Measurements from ENCODE around the gene NCOA7.

The NCOA7 gene

GRCh38 chr6:125850361-125850760, 59.6 kb downstream of the NCOA7 start:
- no peak overlapping the region for H3K4me3 ChIP-seq (ENCODE audit: low read depth, low read length)
- TF ChIP-seq CTCF (IDR thresholded peaks at IDR 0.05; ENCODE audit: borderline replicate concordance, insufficient read depth, low read depth, low read length) = no peak

GRCh38 chr6:125852587-125852986, 61.8 kb downstream of the NCOA7 start:
- H3K4me3 ChIP-seq (ENCODE audit: low read depth, low read length) = no peak overlapping the region
- no peak for TF ChIP-seq CTCF (IDR thresholded peaks at IDR 0.05; ENCODE audit: borderline replicate concordance, insufficient read depth, low read depth, low read length)

- no peak for TF ChIP-seq CTCF (IDR thresholded peaks at IDR 0.05; ENCODE audit: borderline replicate concordance, insufficient read depth, low read depth, low read length)
- H3K4me3 ChIP-seq (ENCODE audit: low read depth, low read length) = no peak overlapping the region
These were observed 62.4 kb downstream of the NCOA7 start for GRCh38 chr6:125853168-125853567.

- H3K4me3 ChIP-seq (ENCODE audit: low read depth, low read length) = no peak overlapping the region
- no peak for TF ChIP-seq CTCF (IDR thresholded peaks at IDR 0.05; ENCODE audit: borderline replicate concordance, insufficient read depth, low read depth, low read length)
These were observed 63.0 kb downstream of the NCOA7 start for GRCh38 chr6:125853756-125854155.

GRCh38 chr6:125854355-125854754, 63.6 kb downstream of the NCOA7 start:
- H3K4me3 ChIP-seq (ENCODE audit: low read depth, low read length) = no peak overlapping the region
- TF ChIP-seq CTCF (IDR thresholded peaks at IDR 0.05; ENCODE audit: borderline replicate concordance, insufficient read depth, low read depth, low read length) = no peak

- no peak for TF ChIP-seq CTCF (IDR thresholded peaks at IDR 0.05; ENCODE audit: borderline replicate concordance, insufficient read depth, low read depth, low read length)
- H3K4me3 ChIP-seq (ENCODE audit: low read depth, low read length) = no peak overlapping the region
These were observed 65.0 kb downstream of the NCOA7 start for GRCh38 chr6:125855783-125856182.

GRCh38 chr6:125857846-125858245, 67.1 kb downstream of the NCOA7 start:
- H3K4me3 ChIP-seq (ENCODE audit: low read depth, low read length) = no peak overlapping the region
- no peak for TF ChIP-seq CTCF (IDR thresholded peaks at IDR 0.05; ENCODE audit: borderline replicate concordance, insufficient read depth, low read depth, low read length)
